GM10266 (cell line): Measurements from ENCODE around the gene TMX2.
A peak's percentile ranks its signal among the peaks of the same experiment; 100 is the strongest.

Source experiments
- DNase-seq: peaks from one replicate; pipeline ENCODE4 v3.0.0; 2012; ENCODE audit errors: extremely low spot score
- TF ChIP-seq, protein P1 (sequence below): IDR thresholded peaks from 2 replicates; pipeline ENCODE4 v1.5.1; 2012; ENCODE audit warnings: mild to moderate bottlenecking, low read depth; ENCODE audit not compliant: control insufficient read depth, insufficient read depth; ENCODE audit errors: missing control alignments

The TMX2 gene, protein sequence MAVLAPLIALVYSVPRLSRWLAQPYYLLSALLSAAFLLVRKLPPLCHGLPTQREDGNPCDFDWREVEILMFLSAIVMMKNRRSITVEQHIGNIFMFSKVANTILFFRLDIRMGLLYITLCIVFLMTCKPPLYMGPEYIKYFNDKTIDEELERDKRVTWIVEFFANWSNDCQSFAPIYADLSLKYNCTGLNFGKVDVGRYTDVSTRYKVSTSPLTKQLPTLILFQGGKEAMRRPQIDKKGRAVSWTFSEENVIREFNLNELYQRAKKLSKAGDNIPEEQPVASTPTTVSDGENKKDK

GRCh38 chr11:57712256-57713150 is at the start of gene TMX2:
Gene TMX2, plus strand, starts transcription at chr11:57712593. Its CDS starts 26 bp downstream, at chr11:57712619.
- DNase-seq, result peak; percentile 93
- TF ChIP-seq, protein P1, sequence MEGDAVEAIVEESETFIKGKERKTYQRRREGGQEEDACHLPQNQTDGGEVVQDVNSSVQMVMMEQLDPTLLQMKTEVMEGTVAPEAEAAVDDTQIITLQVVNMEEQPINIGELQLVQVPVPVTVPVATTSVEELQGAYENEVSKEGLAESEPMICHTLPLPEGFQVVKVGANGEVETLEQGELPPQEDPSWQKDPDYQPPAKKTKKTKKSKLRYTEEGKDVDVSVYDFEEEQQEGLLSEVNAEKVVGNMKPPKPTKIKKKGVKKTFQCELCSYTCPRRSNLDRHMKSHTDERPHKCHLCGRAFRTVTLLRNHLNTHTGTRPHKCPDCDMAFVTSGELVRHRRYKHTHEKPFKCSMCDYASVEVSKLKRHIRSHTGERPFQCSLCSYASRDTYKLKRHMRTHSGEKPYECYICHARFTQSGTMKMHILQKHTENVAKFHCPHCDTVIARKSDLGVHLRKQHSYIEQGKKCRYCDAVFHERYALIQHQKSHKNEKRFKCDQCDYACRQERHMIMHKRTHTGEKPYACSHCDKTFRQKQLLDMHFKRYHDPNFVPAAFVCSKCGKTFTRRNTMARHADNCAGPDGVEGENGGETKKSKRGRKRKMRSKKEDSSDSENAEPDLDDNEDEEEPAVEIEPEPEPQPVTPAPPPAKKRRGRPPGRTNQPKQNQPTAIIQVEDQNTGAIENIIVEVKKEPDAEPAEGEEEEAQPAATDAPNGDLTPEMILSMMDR, result no peak

DNA sequence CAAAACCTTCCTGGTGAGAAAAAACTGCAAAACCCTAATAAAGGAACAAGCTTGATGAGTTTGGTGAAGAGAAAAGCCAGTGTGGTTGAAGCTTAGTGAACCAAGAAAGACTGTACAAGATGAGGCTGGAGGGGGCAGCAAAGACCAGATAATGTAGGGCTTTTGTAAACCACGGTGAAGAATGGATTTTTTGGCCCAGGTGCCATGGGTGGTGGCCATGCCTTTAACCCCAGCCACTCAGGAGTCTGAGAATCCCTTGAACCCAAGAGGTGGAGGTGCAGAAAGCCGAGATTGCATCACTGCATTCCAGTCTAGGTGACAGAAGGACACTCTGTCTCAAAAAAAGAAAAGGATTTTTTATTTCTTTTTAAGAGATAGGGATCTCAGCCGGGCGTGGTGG is 49.5 kb upstream of the TMX2 start:
- TF ChIP-seq, protein P1, result peak; percentile 41
- no peak for DNase-seq

GRCh38 chr11:57663975-57664374 is 48.4 kb upstream of the TMX2 start:
- TF ChIP-seq, protein P1, result no peak
- no peak for DNase-seq

DNA sequence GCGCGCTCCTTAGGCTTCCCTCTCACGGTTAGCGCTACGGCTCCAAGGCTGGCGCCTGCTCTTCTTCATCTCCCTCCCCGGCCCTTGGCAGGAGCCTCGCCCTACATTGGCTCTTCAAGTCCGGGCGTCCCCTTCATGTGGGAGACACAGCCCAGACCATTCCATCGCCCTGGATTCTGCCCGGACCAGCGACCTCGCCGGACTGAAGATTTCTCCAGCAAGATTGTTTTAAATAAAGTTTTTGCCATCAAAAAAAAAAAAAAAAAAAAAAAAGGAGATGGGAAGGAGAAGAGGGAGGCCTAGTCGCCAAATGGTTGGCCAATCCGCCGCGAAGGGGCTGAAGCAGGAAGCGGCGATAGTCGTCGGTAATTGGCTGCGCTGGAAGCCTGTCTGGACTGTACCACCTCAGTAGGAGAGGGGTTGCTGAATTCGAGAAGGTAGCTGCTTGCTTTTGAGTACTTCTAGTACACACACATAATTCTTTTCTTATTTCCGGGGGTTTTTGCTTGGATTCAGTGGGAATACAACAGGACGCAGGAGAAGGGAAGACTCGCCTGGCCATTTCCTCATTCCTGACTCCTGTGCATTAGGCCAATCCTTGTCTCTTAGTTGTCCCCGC is 45.2 kb upstream of the TMX2 start:
- TF ChIP-seq, protein P1, result no peak
- DNase-seq, result peak; percentile 93

DNA sequence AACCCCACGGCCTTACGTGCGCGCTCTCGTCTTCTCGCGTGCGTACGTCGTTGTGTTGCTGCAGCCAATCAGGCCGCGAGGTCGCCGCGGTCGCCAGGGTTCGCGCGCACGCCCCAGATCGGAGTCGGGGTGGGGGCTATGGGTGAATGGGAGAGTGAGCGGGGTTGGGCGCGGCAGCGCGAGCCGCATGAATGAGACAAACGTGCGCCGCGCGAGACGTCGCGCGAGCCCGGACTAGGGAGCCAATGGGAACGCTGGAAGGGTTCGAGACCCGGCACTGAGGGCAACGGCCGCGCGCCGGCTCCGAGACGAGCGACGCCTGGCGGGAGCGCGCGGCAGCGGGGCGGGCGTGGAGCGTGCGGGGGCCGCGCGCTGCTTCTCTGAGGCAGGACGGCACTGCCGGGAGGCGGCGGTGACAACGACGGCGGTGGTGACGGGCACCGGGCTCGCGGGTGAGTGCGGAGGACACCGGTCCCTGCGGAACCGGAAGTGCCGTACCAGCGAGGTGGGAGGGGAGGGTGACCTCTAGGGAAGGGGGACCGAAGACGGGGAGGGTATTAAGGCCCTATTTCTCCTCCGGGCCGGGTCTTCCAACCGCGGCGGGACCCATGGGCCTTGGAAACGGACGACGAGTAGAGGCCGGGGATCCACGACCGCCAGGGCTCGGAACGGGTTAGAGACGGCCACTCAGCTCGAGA is 44.5 kb upstream of the TMX2 start, which contains the start of gene ZDHHC5:
Gene ZDHHC5, plus strand, starts transcription at position 379 of the 698 bp plus-strand sequence. CDS start 4,977 bp downstream, outside the sequence.
- TF ChIP-seq, protein P1, result peak; percentile 56
- DNase-seq, result peak; percentile 98

DNA sequence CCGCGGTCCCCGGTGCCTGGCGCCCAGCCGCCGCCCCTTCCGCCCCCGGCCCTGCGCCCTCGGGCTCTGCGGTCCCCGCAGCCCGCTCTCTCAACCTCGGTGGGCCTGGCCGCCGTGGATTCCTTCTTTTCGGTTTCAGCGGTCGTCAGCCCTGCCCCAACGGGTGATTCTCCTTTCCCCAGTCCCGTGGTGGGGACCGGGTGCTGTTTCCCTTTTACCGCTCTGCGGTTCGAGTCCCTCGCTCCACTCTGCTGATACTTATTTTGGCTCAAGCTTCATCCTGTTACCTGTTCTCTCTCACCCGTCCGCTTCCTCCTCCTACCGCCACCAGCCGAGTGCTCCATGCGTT is 44.0 kb upstream of the TMX2 start:
- DNase-seq, result no peak
- TF ChIP-seq, protein P1, result no peak
